ENCODE data around the gene NOC4L.
A peak's percentile ranks its signal among the peaks of the same experiment; 100 is the strongest.
"Not testable (repeated sequence)": the region's sequence is repeated elsewhere in the genome, so short reads cannot be mapped to it uniquely, and the experiment has no call there.

Gene NOC4L

GRCh38 chr12:132186857-132187620, 42.8 kb downstream of the NOC4L start:
- peak in 1 of 2 experiments; percentile 27 for DNase-seq

- no peak for DNase-seq
Observed at GRCh38 chr12:132187646-132188450, 43.6 kb downstream of the NOC4L start.

- DNase-seq: no peak
Observed at GRCh38 chr12:132188451-132188901, 44.2 kb downstream of the NOC4L start.

GRCh38 chr12:132188916-132189325, 44.7 kb downstream of the NOC4L start:
- DNase-seq: no peak

GRCh38 chr12:132189378-132190011, 45.2 kb downstream of the NOC4L start:
- peak; percentile 90 to 91 for DNase-seq

- DNase-seq: peak in 1 of 2 experiments; percentile 33
Observed at GRCh38 chr12:132190012-132190755, 45.9 kb downstream of the NOC4L start.

GRCh38 chr12:132190834-132191500, 46.7 kb downstream of the NOC4L start:
- DNase-seq: no peak

- DNase-seq: no peak
Observed at GRCh38 chr12:132191715-132192553, 47.7 kb downstream of the NOC4L start.

- DNase-seq: no peak
Observed at GRCh38 chr12:132194056-132194455, 49.8 kb downstream of the NOC4L start.

GRCh38 chr12:132194556-132194955, 50.3 kb downstream of the NOC4L start:
- no peak for DNase-seq

GRCh38 chr12:132195242-132195641, 51.0 kb downstream of the NOC4L start:
- not testable (repeated sequence) for DNase-seq

- DNase-seq: no peak
Observed at GRCh38 chr12:132196038-132196872, 52.0 kb downstream of the NOC4L start.

GRCh38 chr12:132196873-132197390, 52.7 kb downstream of the NOC4L start:
- DNase-seq: no peak

GRCh38 chr12:132197581-132198354, 53.5 kb downstream of the NOC4L start:
- no peak for DNase-seq

- no peak for DNase-seq
Observed at GRCh38 chr12:132199101-132199500, 54.8 kb downstream of the NOC4L start.

GRCh38 chr12:132199526-132200319, 55.5 kb downstream of the NOC4L start:
- DNase-seq: no peak

GRCh38 chr12:132200800-132201199, 56.5 kb downstream of the NOC4L start:
- no peak for DNase-seq

- DNase-seq: no peak
Observed at GRCh38 chr12:132201391-132202120, 57.3 kb downstream of the NOC4L start.

All from AML-193 (cell line).